ENCODE measurements around the gene NXPH3.

DNA sequence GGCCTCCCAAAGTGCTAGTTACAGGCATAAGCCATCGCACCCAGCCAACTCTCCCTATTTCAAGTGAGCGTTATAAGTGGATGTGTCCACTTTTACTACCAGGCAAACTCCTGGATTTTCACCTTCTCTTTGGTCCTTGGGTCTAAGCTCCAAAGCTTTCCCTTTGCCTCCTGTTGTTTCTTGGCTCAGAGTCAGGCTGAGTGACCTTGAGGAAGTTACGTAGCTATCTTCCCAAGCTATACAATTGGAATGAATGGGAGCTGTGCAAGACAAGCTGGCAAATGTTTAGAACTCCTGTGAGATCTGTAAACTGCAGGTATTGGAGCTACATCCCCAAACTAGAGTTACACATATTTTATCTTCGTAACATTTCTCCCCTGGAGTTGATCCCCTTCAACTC is 20.3 kb downstream of the NXPH3 start:
- TF ChIP-seq CTCF (IDR thresholded peaks at IDR 0.05; ENCODE audit: low read depth, low read length), result no peak
- TF ChIP-seq EZH2phosphoT487 (IDR thresholded peaks at IDR 0.05; ENCODE audit: low read depth), result no peak
